Measurements from ENCODE around the gene MGAT5.
A peak's percentile ranks its signal among the peaks of the same experiment; 100 is the strongest.

The MGAT5 gene

GRCh38 chr2:134304394-134305108 is 50.7 kb downstream of the MGAT5 start:
- DNase-seq (ENCODE audit: low spot score): no peak

DNA sequence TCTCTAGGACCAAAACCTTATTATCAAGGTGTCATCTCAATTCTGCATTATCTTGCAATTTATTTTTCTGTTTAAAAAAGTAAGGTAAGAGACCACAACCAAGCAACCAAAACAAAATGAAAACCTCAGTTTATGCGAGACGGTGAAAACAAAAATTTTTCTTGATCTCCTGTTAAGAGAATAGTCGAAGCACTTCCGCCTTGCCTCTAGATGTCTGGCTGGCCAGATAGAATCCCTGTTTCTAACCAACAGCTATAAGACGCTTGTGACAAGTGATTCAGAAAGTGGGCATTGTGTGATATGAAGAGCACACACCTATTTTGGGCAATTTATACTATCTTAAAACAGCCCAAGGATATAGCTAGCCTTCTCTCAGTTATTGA is 51.2 kb downstream of the MGAT5 start:
- DNase-seq (ENCODE audit: low spot score): peak; percentile 41

DNA sequence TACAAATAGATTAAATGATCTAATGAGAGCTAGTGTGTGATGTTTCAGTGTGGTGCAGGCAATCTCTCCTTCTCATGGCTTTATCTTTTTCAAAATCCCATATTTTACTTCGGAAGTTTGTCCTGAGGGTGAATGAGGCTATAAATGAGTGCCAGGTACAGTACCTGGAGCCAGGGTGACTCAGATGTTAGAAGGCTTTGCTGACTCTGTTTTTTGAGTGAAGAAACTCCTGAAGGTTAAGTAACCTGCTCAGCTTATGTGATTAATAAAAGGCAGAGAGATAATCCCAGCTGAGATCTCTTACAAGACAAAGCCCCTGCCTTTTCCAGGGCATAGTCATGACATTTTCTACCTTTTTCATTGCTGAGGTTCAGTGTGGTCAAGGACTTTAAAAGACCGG is 52.6 kb downstream of the MGAT5 start:
- no peak for DNase-seq (ENCODE audit: low spot score)

DNA sequence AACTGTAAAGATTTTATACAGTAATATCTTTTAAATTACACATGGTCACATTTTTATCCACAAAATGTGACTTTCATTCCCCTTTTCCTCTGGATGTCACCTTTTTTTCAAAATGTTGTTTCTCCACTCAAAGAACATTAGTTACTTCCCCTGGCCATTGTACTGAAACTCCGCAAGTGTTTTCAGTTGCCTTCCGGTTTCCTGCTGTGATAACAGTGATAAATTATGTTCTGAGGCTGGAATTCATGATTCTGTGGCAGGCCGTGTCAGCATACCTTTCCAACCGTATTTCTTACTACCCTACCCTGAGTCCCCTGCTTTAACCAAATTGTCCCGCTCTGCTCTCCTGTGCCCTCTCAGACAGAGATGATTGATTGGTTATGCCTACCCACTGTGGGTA is 53.5 kb downstream of the MGAT5 start:
- no peak for DNase-seq (ENCODE audit: low spot score)

DNA sequence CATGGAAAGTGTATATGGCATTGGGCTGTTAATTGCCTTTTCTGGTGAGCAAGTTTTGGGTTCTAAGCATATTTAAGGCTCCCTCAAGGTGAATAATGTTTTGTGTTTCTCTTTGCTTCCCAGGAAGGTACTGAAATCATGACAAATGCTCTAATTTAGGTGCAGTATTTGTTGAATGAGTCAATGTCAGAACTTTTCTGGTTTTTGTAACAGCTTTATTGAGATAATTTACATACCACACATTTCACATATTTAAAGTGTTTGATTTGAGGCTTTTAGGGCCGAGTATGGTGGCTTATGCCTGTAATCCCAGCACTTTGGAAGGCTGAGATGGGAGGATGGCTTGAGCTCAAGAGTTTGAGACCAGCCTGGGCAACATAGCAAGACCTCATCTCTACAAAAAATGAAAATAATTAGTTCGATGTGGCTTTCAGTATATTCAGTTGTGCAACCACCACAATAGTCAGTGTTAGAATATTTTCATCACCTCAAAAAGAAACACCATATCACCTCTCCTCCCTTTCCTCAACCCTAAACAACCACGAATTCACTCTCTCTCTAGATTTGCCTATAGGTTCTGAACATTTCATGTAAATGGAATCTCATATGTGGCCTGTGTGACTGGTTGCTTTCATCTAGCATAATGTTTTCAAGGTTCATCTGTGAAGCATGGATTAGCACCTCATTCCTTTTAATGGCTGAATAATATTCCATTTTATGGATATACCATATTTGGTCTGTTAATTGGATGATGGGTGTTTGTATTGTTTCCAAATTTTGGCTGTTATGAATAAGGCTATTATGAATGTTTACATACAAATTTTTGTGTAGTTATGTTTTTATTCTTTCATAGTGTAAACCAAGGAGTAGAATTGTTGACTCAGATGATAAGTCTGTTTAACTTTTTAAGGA is 54.9 kb downstream of the MGAT5 start:
- DNase-seq (ENCODE audit: low spot score): no peak

GRCh38 chr2:134310107-134311079 is 56.5 kb downstream of the MGAT5 start:
- DNase-seq (ENCODE audit: low spot score): no peak

DNA sequence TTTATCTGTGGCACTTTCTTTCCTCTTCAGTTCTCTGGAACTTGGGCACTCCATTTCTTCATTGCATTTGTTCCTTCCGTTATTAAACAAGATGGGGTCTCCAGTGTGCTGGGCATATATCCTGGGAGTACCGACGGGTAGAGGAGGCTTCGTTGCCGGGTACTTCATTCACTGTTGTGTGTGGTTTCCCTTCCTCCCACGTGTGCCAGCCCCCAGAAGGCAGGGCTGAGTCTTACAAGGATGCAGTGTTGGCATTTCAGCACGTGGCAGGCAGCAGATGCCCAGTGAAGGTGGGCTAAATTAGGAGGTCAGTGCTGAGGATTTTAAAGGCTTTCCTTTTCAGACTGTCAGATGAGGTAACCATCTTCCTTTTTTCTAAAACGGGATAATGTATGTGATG is 58.6 kb downstream of the MGAT5 start:
- no peak for DNase-seq (ENCODE audit: low spot score)

DNA sequence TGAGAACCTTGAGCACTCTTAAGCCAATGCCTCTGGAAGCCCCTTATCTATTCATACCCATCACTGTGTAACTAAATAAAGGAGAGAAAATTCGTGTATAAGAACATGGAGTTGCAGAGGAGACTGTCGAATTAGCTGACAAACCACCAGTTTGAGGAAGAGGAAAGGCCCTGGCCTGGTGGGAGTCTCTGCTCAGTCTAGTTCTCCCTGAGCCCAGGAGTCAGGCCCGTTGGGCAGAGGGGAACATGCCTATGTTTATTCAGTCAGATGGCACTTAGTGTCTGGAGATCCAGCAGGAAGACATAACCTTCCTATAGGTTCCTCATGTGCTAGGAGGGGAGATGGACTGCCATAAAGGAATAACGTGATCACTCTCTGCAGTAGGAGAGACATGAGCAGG is 60.3 kb downstream of the MGAT5 start:
- no peak for DNase-seq (ENCODE audit: low spot score)

DNA sequence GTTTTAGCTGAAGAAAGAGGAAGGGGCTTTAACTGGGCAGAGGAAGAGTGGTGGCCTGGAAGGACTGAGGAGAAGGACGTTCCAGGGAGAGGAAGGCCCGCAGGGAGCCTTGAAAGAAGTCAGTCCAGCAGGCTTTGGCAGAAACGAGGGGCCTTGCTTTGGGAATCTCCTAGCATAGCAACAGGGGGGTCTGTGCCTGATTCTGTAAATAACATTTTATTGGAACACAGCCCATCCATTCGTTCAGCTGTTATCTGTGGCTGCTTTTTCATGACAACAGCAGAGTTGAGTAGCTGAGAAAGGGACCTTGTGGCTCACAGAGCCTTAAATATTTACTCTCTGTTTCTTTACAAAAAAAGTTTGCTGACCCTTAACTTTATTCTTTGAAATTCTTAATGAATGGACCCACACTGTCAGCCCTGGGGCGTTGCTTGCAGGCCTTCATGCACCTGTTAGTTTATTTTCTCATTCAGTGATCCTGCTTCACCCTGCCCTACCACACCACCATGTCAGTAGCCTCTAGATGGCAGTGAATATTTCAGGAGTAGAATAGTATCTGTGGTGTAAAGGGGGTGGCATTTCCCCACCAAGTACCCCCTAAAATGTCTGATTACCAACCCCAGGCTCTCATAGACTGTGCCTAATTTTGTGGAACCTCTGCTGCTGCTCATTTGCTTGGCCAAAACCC is 61.0 kb downstream of the MGAT5 start:
- no peak for DNase-seq (ENCODE audit: low spot score)

- DNase-seq (ENCODE audit: low spot score): no peak
Measured at GRCh38 chr2:134315471-134315870, 61.6 kb downstream of the MGAT5 start.

DNA sequence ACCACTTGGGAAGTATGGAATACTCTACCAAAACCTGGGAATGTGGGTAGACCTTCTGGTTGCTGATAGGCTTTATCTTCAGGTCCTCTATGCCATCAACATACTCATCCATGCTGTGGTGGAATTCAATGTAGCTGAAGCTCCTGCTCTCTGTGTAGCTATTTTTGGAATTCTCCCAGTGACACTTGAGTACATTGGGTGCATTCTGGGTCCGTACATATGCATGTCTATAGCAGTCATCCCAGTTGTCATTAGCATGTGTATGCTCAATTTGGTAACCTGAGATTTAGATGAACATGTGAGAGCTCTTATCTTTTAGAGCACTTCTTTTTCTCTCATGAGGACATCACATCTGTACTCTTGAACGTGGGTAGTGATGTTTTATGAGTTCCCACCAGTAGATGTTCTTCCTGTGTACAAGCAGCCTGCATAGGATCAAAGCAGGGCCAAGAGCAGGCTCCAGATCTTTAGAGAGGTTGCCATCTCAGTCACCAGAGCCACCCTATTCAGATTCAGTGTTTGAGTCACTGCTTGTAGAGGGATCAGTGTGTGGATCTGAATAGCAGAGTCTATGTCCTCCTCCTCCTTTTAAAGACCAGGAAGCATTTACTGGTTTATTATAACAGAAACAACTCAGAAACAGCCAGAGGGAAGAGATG is 65.9 kb downstream of the MGAT5 start:
- DNase-seq (ENCODE audit: low spot score): peak; percentile 10

- DNase-seq (ENCODE audit: low spot score): peak; percentile 49
Measured at GRCh38 chr2:134320930-134321329, 67.1 kb downstream of the MGAT5 start.

GRCh38 chr2:134323777-134324176 is 69.9 kb downstream of the MGAT5 start:
- no peak for DNase-seq (ENCODE audit: low spot score)

GRCh38 chr2:134324430-134324829 is 70.6 kb downstream of the MGAT5 start:
- DNase-seq (ENCODE audit: low spot score): no peak

DNA sequence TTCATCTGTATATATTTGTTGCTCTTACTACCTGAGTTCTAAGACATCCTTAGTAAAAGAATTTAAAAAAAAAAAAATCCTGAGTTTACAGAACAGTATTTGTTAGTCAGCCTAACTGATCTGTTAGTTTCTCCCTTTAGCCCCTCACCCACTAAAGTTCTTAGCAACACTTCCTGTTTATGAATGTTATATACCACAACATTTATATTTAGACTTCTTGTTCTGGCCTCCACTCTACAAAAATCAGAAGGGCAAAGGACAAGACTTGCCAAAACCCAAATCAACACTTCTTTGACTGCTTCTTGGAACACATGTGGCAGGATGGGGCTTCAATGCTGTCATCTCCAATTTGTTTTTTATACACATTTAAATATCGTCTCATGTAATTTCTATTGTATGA is 71.1 kb downstream of the MGAT5 start:
- peak; percentile 68 for DNase-seq (ENCODE audit: low spot score)

- no peak for DNase-seq (ENCODE audit: low spot score)
Measured at GRCh38 chr2:134325696-134326095, 71.8 kb downstream of the MGAT5 start.

DNA sequence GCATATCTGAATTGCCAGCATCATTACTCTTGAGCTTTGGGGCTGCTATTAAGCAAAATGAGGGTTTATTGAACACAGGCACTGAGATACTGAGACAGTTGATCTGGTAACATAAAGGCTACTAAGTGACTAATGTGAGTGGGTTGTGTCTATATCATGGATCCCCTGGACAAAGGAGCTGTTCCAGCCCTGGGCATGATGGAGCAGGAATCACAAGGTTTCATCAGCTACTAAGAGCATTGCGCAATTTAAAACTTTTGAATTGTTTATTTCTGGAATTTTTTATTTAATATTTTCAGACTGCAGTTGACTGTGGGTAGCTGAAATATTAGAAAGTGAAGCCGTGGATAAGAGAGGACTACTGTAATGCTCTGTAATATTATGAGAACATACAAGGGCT is 73.5 kb downstream of the MGAT5 start:
- DNase-seq (ENCODE audit: low spot score): no peak

DNA sequence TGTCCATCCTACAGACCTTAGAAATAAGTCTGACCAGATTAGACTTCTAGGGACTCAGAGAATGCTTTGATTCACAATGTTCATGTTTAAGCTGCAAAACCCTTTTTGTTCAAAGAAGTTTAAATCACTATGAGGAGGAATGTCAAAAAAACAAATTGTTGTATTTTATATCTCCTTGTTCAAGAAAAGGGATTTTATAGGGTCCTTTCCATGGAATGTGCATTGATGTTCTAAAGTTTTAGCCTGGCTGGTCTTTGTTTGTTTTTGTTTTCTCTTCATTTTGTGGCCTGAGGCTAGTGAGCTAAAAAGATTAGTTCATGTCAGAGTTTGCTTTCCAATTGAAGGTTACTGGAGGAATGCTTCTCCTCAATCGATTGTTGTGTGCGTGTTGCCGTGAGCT is 77.2 kb downstream of the MGAT5 start:
- DNase-seq (ENCODE audit: low spot score): no peak

DNA sequence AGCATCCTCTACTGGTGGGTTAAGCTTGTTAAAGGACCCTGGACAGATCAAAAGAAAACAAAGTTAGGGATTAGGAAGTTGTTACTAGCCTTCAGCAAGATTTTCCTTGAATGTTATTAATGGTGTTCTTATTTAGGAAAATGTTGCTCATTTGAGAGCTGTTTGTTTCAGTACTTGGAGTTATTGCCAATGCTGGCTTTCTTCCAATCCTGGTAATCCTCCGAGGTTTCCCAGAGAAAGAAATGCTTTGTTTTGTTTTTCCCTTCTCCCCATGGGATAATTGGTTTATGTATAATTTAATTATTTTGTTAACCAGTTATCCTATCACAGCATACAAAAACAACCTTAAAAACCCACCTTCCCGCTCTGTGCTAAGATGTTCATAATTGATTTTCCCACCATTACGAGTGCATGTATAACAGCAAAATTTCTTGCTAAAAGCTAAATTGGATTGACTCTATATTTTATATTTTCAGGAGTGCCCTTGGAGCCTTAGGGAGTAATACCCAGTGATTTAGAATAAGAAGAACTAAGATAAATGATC is 79.8 kb downstream of the MGAT5 start:
- no peak for DNase-seq (ENCODE audit: low spot score)

DNA sequence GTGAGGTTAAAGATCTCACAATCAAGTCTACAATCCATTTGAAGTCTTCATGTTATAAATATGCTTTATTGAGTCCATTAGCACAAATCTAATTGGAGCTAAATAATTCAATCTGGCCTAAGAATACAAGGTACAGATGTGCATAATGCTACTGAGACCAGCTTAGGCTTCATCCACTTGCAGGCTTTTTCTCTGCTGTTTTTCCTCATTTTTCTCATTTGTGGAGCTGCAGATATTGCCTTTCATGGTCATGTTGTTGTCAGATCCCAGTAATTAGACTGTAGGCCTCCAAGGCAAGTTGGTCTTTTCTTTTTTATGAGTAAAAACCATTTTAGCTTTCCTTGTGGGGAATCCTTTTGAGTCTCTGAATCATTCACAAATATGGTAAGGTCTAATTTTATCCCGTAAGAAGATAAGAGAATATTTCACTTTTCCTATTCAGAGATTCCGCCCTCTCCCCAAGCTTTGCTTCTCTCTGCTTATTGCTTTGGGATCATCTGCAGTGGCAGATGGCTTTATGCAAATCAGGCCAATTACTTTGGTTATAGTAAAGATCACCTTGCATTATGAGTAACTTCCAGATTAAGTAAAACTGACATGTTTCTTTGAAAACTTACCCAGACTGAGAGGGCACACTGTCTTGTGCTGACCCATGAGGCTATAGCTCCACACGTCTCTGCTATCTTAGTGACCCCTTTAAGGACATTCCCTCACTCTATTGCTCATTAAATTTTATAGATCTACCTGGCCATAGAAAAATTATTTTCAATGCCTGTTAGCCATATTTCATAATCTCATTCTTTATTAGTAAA is 80.9 kb downstream of the MGAT5 start:
- DNase-seq (ENCODE audit: low spot score): no peak
